Esophagus squamous epithelium (tissue), 4 donors: ENCODE results near the gene ANKRD60.

ENCODE experiments used
- CTCF ChIP-seq, 6 experiments: fragments of 450-650 bp in 4 of 6; fragments of 200-600 bp in 2 of 6; sonication (generic) in 2 of 6; IDR thresholded peaks; one replicate each; pipeline ENCODE4 v1.5.1; 2016 to 2019; ENCODE audit warnings: antibody characterized with exemption in 6 of 6, mild to moderate bottlenecking in 4 of 6, moderate library complexity in 4 of 6
- POLR2A ChIP-seq, 4 donors: fragments of 450-650 bp; IDR thresholded peaks; one replicate each; pipeline ENCODE4 v1.6.1; 2017; ENCODE audit warnings: antibody characterized with exemption in 4 of 4, mild to moderate bottlenecking in 4 of 4, moderate library complexity in 3 of 4

GRCh38 chr20:58245931-58246330 is 17.5 kb upstream of the ANKRD60 start:
- no peak for TF ChIP-seq CTCF (IDR thresholded peaks at IDR 0.05)
- no peak for TF ChIP-seq POLR2A (IDR thresholded peaks at IDR 0.05)
